Measurements from ENCODE around the gene NBEAL2. TPM values are rescaled to one million over a fixed set of nuclear protein-coding genes. Genes with fewer than 3 reads are reported as not detected.

Gene NBEAL2
- polyA plus RNA-seq, 1 donor from 2014 or later, result 6.7 TPM

Other genes with a start within 250 kb of the NBEAL2 start
- gene MYL3, start 116.2 kb upstream of the NBEAL2 start, polyA plus RNA-seq, result not detected
- not detected for gene PTH1R, start 101.9 kb upstream of the NBEAL2 start, polyA plus RNA-seq
- gene CCDC12, start 2.9 kb upstream of the NBEAL2 start, polyA plus RNA-seq, result 151 TPM
- 32.6 TPM for gene SETD2, start 184.4 kb downstream of the NBEAL2 start, polyA plus RNA-seq